HEK293T (cell line): Measurements from ENCODE around the gene RPTOR.

Source experiments
- BHLHE40 ChIP-seq: fragments of 450-650 bp; IDR thresholded peaks from 2 replicates; pipeline ENCODE4 v1.6.1; 2016; ENCODE audit warnings: mild to moderate bottlenecking, moderate library complexity, borderline replicate concordance
- FOXA1 ChIP-seq: fragments of 450-650 bp; IDR thresholded peaks from 2 replicates; pipeline ENCODE4 v1.6.1; 2016; ENCODE audit warnings: mild to moderate bottlenecking

- no peak for TF ChIP-seq BHLHE40
- TF ChIP-seq FOXA1, result no peak
Measured at GRCh38 chr17:80899402-80900268, 355.0 kb downstream of the RPTOR start.
